A673 (cell line): ENCODE data around the gene SELENOV. TPM values are rescaled to one million over a fixed set of nuclear protein-coding genes. Genes with fewer than 3 reads are reported as not detected.

Experiments
- BruUV-seq: library from RNA; stranded (reverse); fragments of 400-500 nt; replicated peaks from 2 replicates; lab custom pipeline; 2021; lab: Mats Ljungman, UMichigan
- CTCF ChIA-PET: fragments of 300-600 bp; sonication (Branson Sonifier 250); formaldehyde crosslinking; loops from one replicate; lab custom pipeline; 2022; ENCODE audit warnings: antibody characterized with exemption; lab: Charles Lee
- POLR2A ChIA-PET: fragments of 300-600 bp; sonication (Branson Sonifier 250); formaldehyde crosslinking; loops from one replicate; lab custom pipeline; 2022; ENCODE audit warnings: antibody characterized with exemption; ENCODE audit not compliant: low non-redundant PET; lab: Charles Lee
- DNase-seq: peaks from one replicate; pipeline ENCODE4 v3.0.0-alpha.2; 2015; ENCODE audit warnings: low spot score
- H3K27ac ChIP-seq: fragments of 200-600 bp; sonication (generic); 2 replicates; pipeline ENCODE4 v1.5.1; 2016; ENCODE audit warnings: mixed run types, low read depth, mild to moderate bottlenecking, mixed read lengths, antibody characterized with exemption, low read length; ENCODE audit not compliant: poor library complexity, severe bottlenecking
- H3K27me3 ChIP-seq: fragments of 200-600 bp; sonication (generic); replicated peaks from 2 replicates; pipeline ENCODE4 v1.6.1; 2017; ENCODE audit warnings: mixed run types, low read depth, mild to moderate bottlenecking, mixed read lengths, antibody characterized with exemption, low read length; ENCODE audit not compliant: insufficient read depth, poor library complexity
- H3K36me3 ChIP-seq: fragments of 200-600 bp; sonication (generic); 2 replicates; pipeline ENCODE4 v1.6.1; 2016; ENCODE audit warnings: mixed run types, mild to moderate bottlenecking, mixed read lengths, antibody characterized with exemption, low read length; ENCODE audit not compliant: insufficient read depth, poor library complexity, severe bottlenecking
- H3K4me1 ChIP-seq: fragments of 200-600 bp; sonication (generic); 2 replicates; pipeline ENCODE4 v1.6.1; 2017; ENCODE audit warnings: mixed run types, mild to moderate bottlenecking, mixed read lengths, antibody characterized with exemption, low read length; ENCODE audit not compliant: insufficient read depth, poor library complexity, severe bottlenecking
- H3K4me3 ChIP-seq: fragments of 200-600 bp; sonication (generic); 2 replicates; pipeline ENCODE4 v1.5.1; 2016; ENCODE audit warnings: low read depth, mixed run types, mild to moderate bottlenecking, mixed read lengths, low read length; ENCODE audit not compliant: poor library complexity, severe bottlenecking
- H3K9me3 ChIP-seq: fragments of 200-600 bp; sonication (generic); 2 replicates; pipeline ENCODE4 v1.6.1; 2016; ENCODE audit warnings: mixed run types, low read depth, mild to moderate bottlenecking, mixed read lengths, antibody characterized with exemption, low read length; ENCODE audit not compliant: poor library complexity, severe bottlenecking
- EZH2 ChIP-seq: fragments of 200-600 bp; sonication (generic); IDR thresholded peaks from 2 replicates; pipeline ENCODE4 v1.6.1; 2017; ENCODE audit warnings: borderline replicate concordance, low read depth, mild to moderate bottlenecking, mixed read lengths, antibody characterized with exemption, low read length; ENCODE audit not compliant: poor library complexity, severe bottlenecking
- intact Hi-C: fragments of 100-400 bp; cut with micrococcal nuclease; formaldehyde crosslinking; loops from one replicate; pipeline ENCODE4 v1.10.0; 2022; ENCODE audit not compliant: unreplicated experiment
- total RNA-seq: library from RNA; stranded (reverse); gene quantifications from 2 replicates; pipeline ENCODE4 v1.2.3, GENCODE V29; 2021
- TF ChIP-seq, protein P1 (sequence below): fragments of 300-800, 200-600 bp; sonication (generic); conservative IDR thresholded peaks from 2 replicates; pipeline ENCODE4 v1.5.1; 2017; ENCODE audit warnings: low read depth, mild to moderate bottlenecking, antibody characterized with exemption, low read length, moderate library complexity, mixed read lengths

The SELENOV gene
- total RNA-seq, 1 experiment from 2014 or later, result not detected

DNA sequence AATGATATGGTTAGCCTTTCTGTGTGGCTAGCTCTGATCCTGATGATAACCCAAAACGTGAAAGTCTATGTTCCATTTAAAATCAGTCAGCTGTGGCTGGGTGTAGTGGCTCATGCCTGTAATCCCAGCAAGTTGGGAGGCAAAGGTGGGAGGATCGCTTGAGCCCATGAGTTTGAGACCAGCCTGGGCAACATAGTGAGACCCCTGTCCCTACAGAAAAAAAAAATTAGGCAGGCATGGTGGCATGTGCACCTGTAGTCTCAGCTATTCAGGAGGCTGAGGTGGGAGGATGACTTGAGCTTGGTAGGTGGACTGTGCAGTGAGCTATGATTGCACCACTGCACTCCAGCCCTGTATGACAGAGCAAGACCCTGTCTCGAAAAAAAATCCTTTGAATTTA is 18.9 kb downstream of the SELENOV start:
- POLR2A ChIA-PET, result no interaction called here

DNA sequence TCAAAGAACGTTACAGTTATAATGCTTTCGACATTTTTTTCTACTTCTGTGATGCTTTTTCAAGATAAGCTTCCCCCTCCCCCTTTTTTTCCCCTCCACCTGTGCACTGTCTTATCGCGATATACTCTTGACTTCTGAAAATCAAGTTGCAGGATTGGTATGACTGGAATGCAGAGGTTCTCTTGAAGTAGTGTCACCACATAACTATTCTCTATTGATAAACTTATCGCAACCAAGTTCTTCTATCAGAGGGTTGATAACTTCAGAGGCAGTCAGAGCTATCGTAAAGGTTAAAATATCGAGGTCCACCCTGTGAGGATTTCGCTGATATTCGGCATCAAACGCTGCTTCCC is 24.2 kb downstream of the SELENOV start:
- no TSS peak for BruUV-seq
- CTCF ChIA-PET, result no interaction called here
- peak overlapping the region; percentile 86 for H3K27ac ChIP-seq
- no peaks in the 10 kb centered on the region for H3K9me3 ChIP-seq
- no peaks in the 10 kb centered on the region for H3K27me3 ChIP-seq
- peaks cover 10% of the 10 kb centered on the region for H3K4me1 ChIP-seq
- TF ChIP-seq, protein P1, sequence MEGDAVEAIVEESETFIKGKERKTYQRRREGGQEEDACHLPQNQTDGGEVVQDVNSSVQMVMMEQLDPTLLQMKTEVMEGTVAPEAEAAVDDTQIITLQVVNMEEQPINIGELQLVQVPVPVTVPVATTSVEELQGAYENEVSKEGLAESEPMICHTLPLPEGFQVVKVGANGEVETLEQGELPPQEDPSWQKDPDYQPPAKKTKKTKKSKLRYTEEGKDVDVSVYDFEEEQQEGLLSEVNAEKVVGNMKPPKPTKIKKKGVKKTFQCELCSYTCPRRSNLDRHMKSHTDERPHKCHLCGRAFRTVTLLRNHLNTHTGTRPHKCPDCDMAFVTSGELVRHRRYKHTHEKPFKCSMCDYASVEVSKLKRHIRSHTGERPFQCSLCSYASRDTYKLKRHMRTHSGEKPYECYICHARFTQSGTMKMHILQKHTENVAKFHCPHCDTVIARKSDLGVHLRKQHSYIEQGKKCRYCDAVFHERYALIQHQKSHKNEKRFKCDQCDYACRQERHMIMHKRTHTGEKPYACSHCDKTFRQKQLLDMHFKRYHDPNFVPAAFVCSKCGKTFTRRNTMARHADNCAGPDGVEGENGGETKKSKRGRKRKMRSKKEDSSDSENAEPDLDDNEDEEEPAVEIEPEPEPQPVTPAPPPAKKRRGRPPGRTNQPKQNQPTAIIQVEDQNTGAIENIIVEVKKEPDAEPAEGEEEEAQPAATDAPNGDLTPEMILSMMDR, result no peak
- TF ChIP-seq EZH2, result no peak
- intact Hi-C loops, result loop anchor here (10.0 kb wide), 1 partner anchor 424 kb away; no protein-coding TSS in a partner anchor
- POLR2A ChIA-PET, result interaction anchor here (1.1 kb wide), 1 partner anchor 103 kb away, joined by 4 read pairs; the partner anchor contains the start of gene RPS16
- no peak for DNase-seq
- H3K4me3 ChIP-seq, result peak overlapping the region; percentile 79
- H3K36me3 ChIP-seq, result no peaks in the 10 kb centered on the region

More for the DNA sequence above, 18.9 kb downstream of the SELENOV start:
- H3K4me1 ChIP-seq, result peaks cover 10% of the 10 kb centered on the region
- DNase-seq, result no peak
- no peaks in the 10 kb centered on the region for H3K36me3 ChIP-seq
- intact Hi-C loops, result loop anchor here (2.0 to 10.0 kb wide), 4 partner anchors 53 to 419 kb away; partner anchors contain the start of gene TIMM50
- TF ChIP-seq EZH2, result no peak
- TF ChIP-seq, protein P1, result no peak
- H3K4me3 ChIP-seq, result no peak overlapping the region
- no peaks in the 10 kb centered on the region for H3K27me3 ChIP-seq
- BruUV-seq, result no TSS peak
- H3K9me3 ChIP-seq, result no peaks in the 10 kb centered on the region
- no peak overlapping the region for H3K27ac ChIP-seq
- CTCF ChIA-PET, result no interaction called here

DNA sequence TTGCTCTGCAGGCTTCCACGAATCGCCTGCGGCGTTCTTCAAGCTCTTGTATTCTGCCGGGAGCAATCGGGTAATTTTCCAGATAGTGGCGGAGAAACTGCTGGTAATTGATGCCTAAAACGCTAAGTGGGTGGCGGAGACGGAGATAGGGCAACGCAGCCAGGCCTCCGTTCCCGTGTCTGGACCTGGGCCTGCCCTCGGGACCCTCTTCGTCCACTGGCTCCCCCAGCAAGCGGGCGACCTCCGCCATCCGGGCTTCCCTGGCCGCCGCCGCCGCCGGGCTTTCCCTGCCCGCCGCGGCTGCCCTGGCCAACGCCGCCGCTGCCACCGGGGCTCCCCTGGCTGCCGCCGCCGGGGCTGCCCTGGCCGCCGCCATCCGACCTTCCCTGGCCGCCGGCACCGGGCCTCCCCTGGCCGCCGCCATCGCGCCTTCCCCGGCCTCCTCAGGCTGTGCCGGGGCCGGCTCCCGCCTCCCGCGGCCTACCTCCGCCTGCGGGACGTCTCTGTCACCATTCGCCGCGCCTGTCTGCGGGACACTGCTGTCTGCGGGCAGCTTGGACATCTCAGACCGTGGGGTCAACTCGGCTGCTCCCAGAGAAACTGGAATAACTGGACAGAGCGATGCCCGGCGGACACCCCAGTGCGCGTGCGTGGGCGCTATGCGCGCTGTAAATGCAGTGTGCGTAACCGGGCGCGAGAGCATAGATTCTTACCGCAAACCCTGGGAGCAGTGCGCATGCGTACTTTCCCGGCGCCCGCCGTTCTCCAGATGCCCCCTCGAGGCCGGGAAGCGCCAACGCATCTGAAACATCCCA is 24.8 kb downstream of the SELENOV start, which contains the start of gene EID2:
EID2 (minus strand) TSS at position 644 of the 815 bp plus-strand sequence; CDS start at position 562, 82 bp downstream.
- peak; percentile 95 for DNase-seq
- H3K27me3 ChIP-seq, result peaks cover under 1% of the 10 kb centered on the region
- BruUV-seq, result no TSS peak
- peak within 1 kb of the TSS; percentile 86 for H3K27ac ChIP-seq
- H3K9me3 ChIP-seq, result no peaks in the 10 kb centered on the region
- TF ChIP-seq, protein P1, result peak; percentile 86; the same call in 1 of the 2 replicates
- no peak for TF ChIP-seq EZH2
- peaks cover 10% of the 10 kb centered on the region for H3K4me1 ChIP-seq
- intact Hi-C loops, result loop anchor here (2.0 to 10.0 kb wide), 2 partner anchors 99 to 425 kb away; no protein-coding TSS in a partner anchor
- CTCF ChIA-PET, result interaction anchor here (1.1 kb wide), 1 partner anchor 99 kb away, joined by 4 read pairs; no protein-coding TSS in a partner anchor
- POLR2A ChIA-PET, result interaction anchor here (1.1 kb wide), 1 partner anchor 104 kb away, joined by 4 read pairs; the partner anchor contains the start of gene RPS16
- no peaks in the 10 kb centered on the region for H3K36me3 ChIP-seq
- peak within 1 kb of the TSS; percentile 79 for H3K4me3 ChIP-seq
